ENCODE measurements around the gene DVL1. TPM values are rescaled to one million over a fixed set of nuclear protein-coding genes. Genes with fewer than 3 reads are reported as not detected.

DVL1 gene
- total and polyA plus RNA-seq, 2 of the 13 experiments (the other 11 are each of a cell fraction or from before 2014, with no cell fraction given) = 30.8 to 60.4 TPM

DNA sequence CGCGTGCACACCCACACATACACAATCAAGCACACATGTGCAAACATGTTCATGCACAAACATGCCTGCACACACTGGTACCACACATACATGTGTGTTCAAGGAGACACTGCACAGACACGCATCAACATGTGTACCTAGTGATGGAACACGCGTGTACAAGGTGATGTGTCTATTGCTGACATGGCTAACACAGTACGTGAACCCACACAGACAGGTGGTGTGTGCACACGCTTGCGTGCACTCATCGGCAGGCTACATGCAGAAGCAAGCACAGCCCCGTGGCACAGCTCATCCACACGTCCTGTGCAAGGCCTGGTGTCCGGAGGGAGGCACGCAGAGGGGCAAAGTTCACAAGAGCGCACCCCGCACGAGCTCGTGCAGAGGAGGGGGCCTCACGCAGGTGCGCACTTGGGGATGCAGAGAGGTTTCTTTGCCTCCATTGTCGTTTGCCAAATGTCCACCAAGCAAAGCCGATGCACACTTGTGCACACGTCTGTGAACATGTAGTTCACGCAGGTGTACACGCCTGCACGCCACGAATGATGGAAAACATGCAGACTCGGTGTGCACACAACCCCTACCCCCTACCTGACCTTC is 42.5 kb downstream of the DVL1 start:
- Histone ChIP-seq H4K20me1 (ENCODE audit: insufficient read depth, low read length) (no peaks in the 10 kb centered on the region; the same call in 1 of the 2 replicates), H3K4me1 (ENCODE audit: insufficient read depth, low read length) (peaks cover 37% of the 10 kb centered on the region), H2AFZ (ENCODE audit: low read length) (no peak overlapping the region), H3K27ac (ENCODE audit: extremely low read length, insufficient read depth, low read length) (peak overlapping the region; percentile 79), H3K36me3 (replicated peaks in 1 of 2; ENCODE audit: control insufficient read depth in 1 of 2, insufficient read depth in 2 of 2, low read length in 2 of 2) (peaks cover 4 to 15% of the 10 kb centered on the region in 2 experiments; a peak in 1 of 5 replicates), H3K9ac (ENCODE audit: insufficient read depth, low read depth, low read length) (peak overlapping the region; percentile 88), H3K4me3 (replicated peaks in 1 of 3; ENCODE audit: insufficient read depth in 1 of 3, low read depth in 2 of 3, low read length in 3 of 3) (peak overlapping the region; percentile 77 to 93 (median 91)), H3K9me3 (ENCODE audit: low read length) (no peaks in the 10 kb centered on the region), H3K79me2 (ENCODE audit: insufficient read depth, low read length) (peaks cover 15% of the 10 kb centered on the region), H3K27me3 (ENCODE audit: control insufficient read depth in 1 of 2, insufficient read depth in 2 of 2, low read length in 2 of 2) (no peaks in the 10 kb centered on the region), H3K4me2 (ENCODE audit: low read depth, low read length) (peak overlapping the region; percentile 98)
- intact Hi-C loops (cut with micrococcal nuclease; ENCODE audit: unreplicated experiment) = no loop called here
- ChIA-PET CTCF (ENCODE audit: low intra/inter-chr PET ratio, low total read pairs) (no interaction called here), POLR2A (interaction anchor here (0.7 to 1.0 kb wide), 5 partner anchors 33 to 178 kb away, joined by 3 to 4 read pairs (median 3); partner anchors contain the start of genes ANKRD65 and UBE2J2)
- peak; percentile 2 for ATAC-seq
- peak; percentile 75 for FAIRE-seq
- peak; percentile 60 for DNase-seq (ENCODE audit: low spot score)
- BruUV-seq (replicated peaks) = TSS peak; percentile 52
- in situ Hi-C loops (cut with HindIII; ENCODE audit: extremely low pct_ligation_motif_present, low pct_unique_long_range_greater_than_20kb) = no loop called here
- 20% methylated on average over 2 of the region's 27 CpGs for WGBS (ENCODE audit: low lambda C conversion rate)
- TF ChIP-seq, protein P1, sequence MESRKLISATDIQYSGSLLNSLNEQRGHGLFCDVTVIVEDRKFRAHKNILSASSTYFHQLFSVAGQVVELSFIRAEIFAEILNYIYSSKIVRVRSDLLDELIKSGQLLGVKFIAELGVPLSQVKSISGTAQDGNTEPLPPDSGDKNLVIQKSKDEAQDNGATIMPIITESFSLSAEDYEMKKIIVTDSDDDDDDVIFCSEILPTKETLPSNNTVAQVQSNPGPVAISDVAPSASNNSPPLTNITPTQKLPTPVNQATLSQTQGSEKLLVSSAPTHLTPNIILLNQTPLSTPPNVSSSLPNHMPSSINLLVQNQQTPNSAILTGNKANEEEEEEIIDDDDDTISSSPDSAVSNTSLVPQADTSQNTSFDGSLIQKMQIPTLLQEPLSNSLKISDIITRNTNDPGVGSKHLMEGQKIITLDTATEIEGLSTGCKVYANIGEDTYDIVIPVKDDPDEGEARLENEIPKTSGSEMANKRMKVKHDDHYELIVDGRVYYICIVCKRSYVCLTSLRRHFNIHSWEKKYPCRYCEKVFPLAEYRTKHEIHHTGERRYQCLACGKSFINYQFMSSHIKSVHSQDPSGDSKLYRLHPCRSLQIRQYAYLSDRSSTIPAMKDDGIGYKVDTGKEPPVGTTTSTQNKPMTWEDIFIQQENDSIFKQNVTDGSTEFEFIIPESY (CRISPR knock-in tag; IDR thresholded peaks at IDR 0.05) = 0 out of 2 replicates have a peak, but pooled peaks have one; percentile 15
- TF ChIP-seq ZNF274 (CRISPR knock-in tag; IDR thresholded peaks at IDR 0.05) (0 out of 2 replicates have a peak, but pooled peaks have one; percentile 37), BHLHE40 (IDR thresholded peaks at IDR 0.05; ENCODE audit: low read length) (peak; percentile 57), RXRA (CRISPR knock-in tag; IDR thresholded peaks at IDR 0.05) (peak; percentile 58; the same call in 1 of the 2 replicates), THAP11 (CRISPR knock-in tag; IDR thresholded peaks at IDR 0.05) (peak; percentile 62), POLR2G (IDR thresholded peaks at IDR 0.05; ENCODE audit: low read depth, low read length) (0 out of 2 replicates have a peak, but pooled peaks have one; percentile 27), ZNF343 (CRISPR knock-in tag; IDR thresholded peaks at IDR 0.05) (no peak), REPIN1 (CRISPR knock-in tag; IDR thresholded peaks at IDR 0.05; ENCODE audit: borderline replicate concordance, low read depth) (peak; percentile 62; the same call in 1 of the 2 replicates), IRX3 (CRISPR knock-in tag; IDR thresholded peaks at IDR 0.05; ENCODE audit: borderline replicate concordance, low read depth) (peak; percentile 71; the same call in 1 of the 2 replicates), PHF8 (CRISPR knock-in tag; IDR thresholded peaks at IDR 0.05) (peak; percentile 46), NONO (IDR thresholded peaks at IDR 0.05) (no peak), NONO (CRISPR knock-in tag; conservative IDR thresholded peaks at IDR 0.05) (peak; percentile 64; the same call in 1 of the 2 replicates), ZNF30 (CRISPR knock-in tag; IDR thresholded peaks at IDR 0.05) (0 out of 2 replicates have a peak, but pooled peaks have one; percentile 30), ZEB1 (IDR thresholded peaks at IDR 0.05; ENCODE audit: insufficient replicate concordance, low read depth) (no peak), CENPT (CRISPR knock-in tag; IDR thresholded peaks at IDR 0.05; ENCODE audit: low read depth) (0 out of 2 replicates have a peak, but pooled peaks have one; percentile 37)
- TF ChIP-seq, protein P2, sequence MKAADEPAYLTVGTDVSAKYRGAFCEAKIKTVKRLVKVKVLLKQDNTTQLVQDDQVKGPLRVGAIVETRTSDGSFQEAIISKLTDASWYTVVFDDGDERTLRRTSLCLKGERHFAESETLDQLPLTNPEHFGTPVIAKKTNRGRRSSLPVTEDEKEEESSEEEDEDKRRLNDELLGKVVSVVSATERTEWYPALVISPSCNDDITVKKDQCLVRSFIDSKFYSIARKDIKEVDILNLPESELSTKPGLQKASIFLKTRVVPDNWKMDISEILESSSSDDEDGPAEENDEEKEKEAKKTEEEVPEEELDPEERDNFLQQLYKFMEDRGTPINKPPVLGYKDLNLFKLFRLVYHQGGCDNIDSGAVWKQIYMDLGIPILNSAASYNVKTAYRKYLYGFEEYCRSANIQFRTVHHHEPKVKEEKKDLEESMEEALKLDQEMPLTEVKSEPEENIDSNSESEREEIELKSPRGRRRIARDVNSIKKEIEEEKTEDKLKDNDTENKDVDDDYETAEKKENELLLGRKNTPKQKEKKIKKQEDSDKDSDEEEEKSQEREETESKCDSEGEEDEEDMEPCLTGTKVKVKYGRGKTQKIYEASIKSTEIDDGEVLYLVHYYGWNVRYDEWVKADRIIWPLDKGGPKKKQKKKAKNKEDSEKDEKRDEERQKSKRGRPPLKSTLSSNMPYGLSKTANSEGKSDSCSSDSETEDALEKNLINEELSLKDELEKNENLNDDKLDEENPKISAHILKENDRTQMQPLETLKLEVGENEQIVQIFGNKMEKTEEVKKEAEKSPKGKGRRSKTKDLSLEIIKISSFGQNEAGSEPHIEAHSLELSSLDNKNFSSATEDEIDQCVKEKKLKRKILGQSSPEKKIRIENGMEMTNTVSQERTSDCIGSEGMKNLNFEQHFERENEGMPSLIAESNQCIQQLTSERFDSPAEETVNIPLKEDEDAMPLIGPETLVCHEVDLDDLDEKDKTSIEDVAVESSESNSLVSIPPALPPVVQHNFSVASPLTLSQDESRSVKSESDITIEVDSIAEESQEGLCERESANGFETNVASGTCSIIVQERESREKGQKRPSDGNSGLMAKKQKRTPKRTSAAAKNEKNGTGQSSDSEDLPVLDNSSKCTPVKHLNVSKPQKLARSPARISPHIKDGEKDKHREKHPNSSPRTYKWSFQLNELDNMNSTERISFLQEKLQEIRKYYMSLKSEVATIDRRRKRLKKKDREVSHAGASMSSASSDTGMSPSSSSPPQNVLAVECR (CRISPR knock-in tag; IDR thresholded peaks at IDR 0.05; ENCODE audit: borderline replicate concordance) = peak; percentile 85; the same call in 1 of the 2 replicates

All from HepG2 (cell line).